ENCODE data around the gene ZNF655.

ZNF655 gene

DNA sequence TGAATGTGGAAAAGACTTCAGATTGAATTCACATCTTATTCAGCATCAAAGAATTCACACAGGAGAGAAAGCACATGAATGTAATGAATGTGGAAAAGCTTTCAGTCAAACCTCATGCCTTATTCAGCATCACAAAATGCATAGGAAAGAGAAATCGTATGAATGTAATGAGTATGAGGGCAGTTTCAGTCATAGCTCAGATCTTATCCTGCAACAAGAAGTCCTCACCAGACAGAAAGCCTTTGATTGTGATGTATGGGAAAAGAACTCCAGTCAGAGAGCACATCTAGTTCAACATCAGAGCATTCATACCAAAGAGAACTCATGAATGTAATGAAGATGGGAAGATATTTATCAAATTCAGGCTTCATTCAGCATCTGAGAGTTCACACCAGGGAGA, 14.8 kb downstream of the ZNF655 start:
- TF ChIP-seq FOXM1 (IDR thresholded peaks at IDR 0.05; ENCODE audit: borderline replicate concordance, low read depth), result no peak
- TF ChIP-seq TAF1 (IDR thresholded peaks at IDR 0.05; ENCODE audit: low read depth), result no peak
- no peak for TF ChIP-seq ZBTB7A (IDR thresholded peaks at IDR 0.05; ENCODE audit: low read depth)

DNA sequence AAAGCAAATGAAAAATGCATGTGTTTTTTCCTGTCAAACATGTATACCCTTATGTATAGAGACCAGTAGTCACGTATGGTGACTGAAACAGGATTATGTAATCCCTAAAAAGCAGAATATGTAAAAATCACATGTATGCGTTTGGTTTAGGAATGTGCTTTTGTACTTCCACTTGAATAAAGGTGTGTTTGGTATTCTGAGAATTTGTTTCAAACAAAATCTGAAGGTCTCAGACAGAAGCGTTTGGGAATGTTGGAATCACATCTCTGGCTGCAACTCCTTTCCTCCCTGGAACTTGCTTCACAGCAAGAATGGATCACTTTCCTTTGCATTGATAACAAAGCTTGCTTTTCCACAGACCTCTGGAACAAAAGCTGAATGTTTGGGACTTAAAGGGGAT, 17.8 kb downstream of the ZNF655 start:
- no peak for TF ChIP-seq YY1 (IDR thresholded peaks at IDR 0.05; ENCODE audit: low read depth)
- TF ChIP-seq TAF1 (IDR thresholded peaks at IDR 0.05; ENCODE audit: low read depth), result no peak
- no peak for TF ChIP-seq RAD21 (IDR thresholded peaks at IDR 0.05; ENCODE audit: low read depth)
- TF ChIP-seq, protein P1, sequence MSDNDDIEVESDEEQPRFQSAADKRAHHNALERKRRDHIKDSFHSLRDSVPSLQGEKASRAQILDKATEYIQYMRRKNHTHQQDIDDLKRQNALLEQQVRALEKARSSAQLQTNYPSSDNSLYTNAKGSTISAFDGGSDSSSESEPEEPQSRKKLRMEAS (IDR thresholded peaks at IDR 0.05), result no peak
- no peak for TF ChIP-seq TCF12 (IDR thresholded peaks at IDR 0.05; ENCODE audit: low read depth)

- TF ChIP-seq, protein P2, sequence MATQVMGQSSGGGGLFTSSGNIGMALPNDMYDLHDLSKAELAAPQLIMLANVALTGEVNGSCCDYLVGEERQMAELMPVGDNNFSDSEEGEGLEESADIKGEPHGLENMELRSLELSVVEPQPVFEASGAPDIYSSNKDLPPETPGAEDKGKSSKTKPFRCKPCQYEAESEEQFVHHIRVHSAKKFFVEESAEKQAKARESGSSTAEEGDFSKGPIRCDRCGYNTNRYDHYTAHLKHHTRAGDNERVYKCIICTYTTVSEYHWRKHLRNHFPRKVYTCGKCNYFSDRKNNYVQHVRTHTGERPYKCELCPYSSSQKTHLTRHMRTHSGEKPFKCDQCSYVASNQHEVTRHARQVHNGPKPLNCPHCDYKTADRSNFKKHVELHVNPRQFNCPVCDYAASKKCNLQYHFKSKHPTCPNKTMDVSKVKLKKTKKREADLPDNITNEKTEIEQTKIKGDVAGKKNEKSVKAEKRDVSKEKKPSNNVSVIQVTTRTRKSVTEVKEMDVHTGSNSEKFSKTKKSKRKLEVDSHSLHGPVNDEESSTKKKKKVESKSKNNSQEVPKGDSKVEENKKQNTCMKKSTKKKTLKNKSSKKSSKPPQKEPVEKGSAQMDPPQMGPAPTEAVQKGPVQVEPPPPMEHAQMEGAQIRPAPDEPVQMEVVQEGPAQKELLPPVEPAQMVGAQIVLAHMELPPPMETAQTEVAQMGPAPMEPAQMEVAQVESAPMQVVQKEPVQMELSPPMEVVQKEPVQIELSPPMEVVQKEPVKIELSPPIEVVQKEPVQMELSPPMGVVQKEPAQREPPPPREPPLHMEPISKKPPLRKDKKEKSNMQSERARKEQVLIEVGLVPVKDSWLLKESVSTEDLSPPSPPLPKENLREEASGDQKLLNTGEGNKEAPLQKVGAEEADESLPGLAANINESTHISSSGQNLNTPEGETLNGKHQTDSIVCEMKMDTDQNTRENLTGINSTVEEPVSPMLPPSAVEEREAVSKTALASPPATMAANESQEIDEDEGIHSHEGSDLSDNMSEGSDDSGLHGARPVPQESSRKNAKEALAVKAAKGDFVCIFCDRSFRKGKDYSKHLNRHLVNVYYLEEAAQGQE (IDR thresholded peaks at IDR 0.05; ENCODE audit: low read depth), result no peak
- no peak for TF ChIP-seq TCF12 (IDR thresholded peaks at IDR 0.05; ENCODE audit: low read depth)
- no peak for TF ChIP-seq CEBPB (IDR thresholded peaks at IDR 0.05)
- TF ChIP-seq, protein P1 (IDR thresholded peaks at IDR 0.05), result no peak
- no peak for TF ChIP-seq FOXM1 (IDR thresholded peaks at IDR 0.05; ENCODE audit: borderline replicate concordance, low read depth)
- no peak for TF ChIP-seq RAD21 (IDR thresholded peaks at IDR 0.05; ENCODE audit: low read depth)
- no peak for TF ChIP-seq TAF1 (IDR thresholded peaks at IDR 0.05; ENCODE audit: low read depth)
- no peak for TF ChIP-seq TEAD4 (IDR thresholded peaks at IDR 0.05)
- TF ChIP-seq CREB1 (IDR thresholded peaks at IDR 0.05; ENCODE audit: low read depth), result no peak
- no peak for TF ChIP-seq EGR1 (IDR thresholded peaks at IDR 0.05)
- no peak for TF ChIP-seq NFIC (IDR thresholded peaks at IDR 0.05)
- no peak for TF ChIP-seq YY1 (IDR thresholded peaks at IDR 0.05; ENCODE audit: low read depth)
- no peak for TF ChIP-seq USF1 (IDR thresholded peaks at IDR 0.05)
- TF ChIP-seq ZBTB7A (IDR thresholded peaks at IDR 0.05; ENCODE audit: low read depth), result no peak
- TF ChIP-seq EP300 (IDR thresholded peaks at IDR 0.05; ENCODE audit: borderline replicate concordance), result no peak
These were observed 21.0 kb downstream of the ZNF655 start for GRCh38 chr7:99579281-99579955.

GRCh38 chr7:99579956-99580777, 21.7 kb downstream of the ZNF655 start:
- TF ChIP-seq, protein P1 (IDR thresholded peaks at IDR 0.05), result no peak
- TF ChIP-seq YY1 (IDR thresholded peaks at IDR 0.05; ENCODE audit: low read depth) (no peak), TCF12 (IDR thresholded peaks at IDR 0.05; ENCODE audit: low read depth) (no peak), RAD21 (IDR thresholded peaks at IDR 0.05; ENCODE audit: low read depth) (no peak), CEBPB (IDR thresholded peaks at IDR 0.05) (no peak), EP300 (IDR thresholded peaks at IDR 0.05; ENCODE audit: borderline replicate concordance) (no peak), NFIC (IDR thresholded peaks at IDR 0.05) (no peak), FOXM1 (IDR thresholded peaks at IDR 0.05; ENCODE audit: borderline replicate concordance, low read depth) (no peak), EGR1 (IDR thresholded peaks at IDR 0.05) (no peak), TAF1 (IDR thresholded peaks at IDR 0.05; ENCODE audit: low read depth) (no peak), ZBTB7A (IDR thresholded peaks at IDR 0.05; ENCODE audit: low read depth) (no peak)
- TF ChIP-seq, protein P2 (IDR thresholded peaks at IDR 0.05; ENCODE audit: low read depth), result no peak

- TF ChIP-seq ZBTB7A (IDR thresholded peaks at IDR 0.05; ENCODE audit: low read depth) (no peak), EP300 (IDR thresholded peaks at IDR 0.05; ENCODE audit: borderline replicate concordance) (no peak), FOXM1 (IDR thresholded peaks at IDR 0.05; ENCODE audit: borderline replicate concordance, low read depth) (no peak), NFIC (IDR thresholded peaks at IDR 0.05) (no peak), RAD21 (IDR thresholded peaks at IDR 0.05; ENCODE audit: low read depth) (no peak), YY1 (IDR thresholded peaks at IDR 0.05; ENCODE audit: low read depth) (no peak), TCF12 (IDR thresholded peaks at IDR 0.05; ENCODE audit: low read depth) (no peak), USF1 (IDR thresholded peaks at IDR 0.05) (no peak), TEAD4 (IDR thresholded peaks at IDR 0.05) (no peak), CREB1 (IDR thresholded peaks at IDR 0.05; ENCODE audit: low read depth) (no peak), EGR1 (IDR thresholded peaks at IDR 0.05) (no peak), TAF1 (IDR thresholded peaks at IDR 0.05; ENCODE audit: low read depth) (no peak)
- TF ChIP-seq, protein P1 (IDR thresholded peaks at IDR 0.05), result no peak
- TF ChIP-seq, protein P2 (IDR thresholded peaks at IDR 0.05; ENCODE audit: low read depth), result no peak
These were observed 30.4 kb downstream of the ZNF655 start for GRCh38 chr7:99588868-99589267.
